AG10803 (cell line): Measurements from ENCODE around the gene TP53I13.

ENCODE experiments used
- DNase-seq: peaks from one replicate; pipeline ENCODE4 v3.0.0; 2010; ENCODE audit warnings: low read depth
- H3K4me3 ChIP-seq: 2 replicates; pipeline ENCODE4 v1.5.1; 2011; ENCODE audit warnings: mild to moderate bottlenecking, low read length, control low read depth
- TF ChIP-seq, protein P1 (sequence below): conservative IDR thresholded peaks from 2 replicates; pipeline ENCODE4 v1.5.1; 2011; ENCODE audit warnings: mild to moderate bottlenecking, low read length, control low read depth, inconsistent platforms

The TP53I13 gene

GRCh38 chr17:29597361-29598172, 29.1 kb downstream of the TP53I13 start:
- no peak overlapping the region for H3K4me3 ChIP-seq
- TF ChIP-seq, protein P1, sequence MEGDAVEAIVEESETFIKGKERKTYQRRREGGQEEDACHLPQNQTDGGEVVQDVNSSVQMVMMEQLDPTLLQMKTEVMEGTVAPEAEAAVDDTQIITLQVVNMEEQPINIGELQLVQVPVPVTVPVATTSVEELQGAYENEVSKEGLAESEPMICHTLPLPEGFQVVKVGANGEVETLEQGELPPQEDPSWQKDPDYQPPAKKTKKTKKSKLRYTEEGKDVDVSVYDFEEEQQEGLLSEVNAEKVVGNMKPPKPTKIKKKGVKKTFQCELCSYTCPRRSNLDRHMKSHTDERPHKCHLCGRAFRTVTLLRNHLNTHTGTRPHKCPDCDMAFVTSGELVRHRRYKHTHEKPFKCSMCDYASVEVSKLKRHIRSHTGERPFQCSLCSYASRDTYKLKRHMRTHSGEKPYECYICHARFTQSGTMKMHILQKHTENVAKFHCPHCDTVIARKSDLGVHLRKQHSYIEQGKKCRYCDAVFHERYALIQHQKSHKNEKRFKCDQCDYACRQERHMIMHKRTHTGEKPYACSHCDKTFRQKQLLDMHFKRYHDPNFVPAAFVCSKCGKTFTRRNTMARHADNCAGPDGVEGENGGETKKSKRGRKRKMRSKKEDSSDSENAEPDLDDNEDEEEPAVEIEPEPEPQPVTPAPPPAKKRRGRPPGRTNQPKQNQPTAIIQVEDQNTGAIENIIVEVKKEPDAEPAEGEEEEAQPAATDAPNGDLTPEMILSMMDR, result no peak
- DNase-seq, result no peak

DNA sequence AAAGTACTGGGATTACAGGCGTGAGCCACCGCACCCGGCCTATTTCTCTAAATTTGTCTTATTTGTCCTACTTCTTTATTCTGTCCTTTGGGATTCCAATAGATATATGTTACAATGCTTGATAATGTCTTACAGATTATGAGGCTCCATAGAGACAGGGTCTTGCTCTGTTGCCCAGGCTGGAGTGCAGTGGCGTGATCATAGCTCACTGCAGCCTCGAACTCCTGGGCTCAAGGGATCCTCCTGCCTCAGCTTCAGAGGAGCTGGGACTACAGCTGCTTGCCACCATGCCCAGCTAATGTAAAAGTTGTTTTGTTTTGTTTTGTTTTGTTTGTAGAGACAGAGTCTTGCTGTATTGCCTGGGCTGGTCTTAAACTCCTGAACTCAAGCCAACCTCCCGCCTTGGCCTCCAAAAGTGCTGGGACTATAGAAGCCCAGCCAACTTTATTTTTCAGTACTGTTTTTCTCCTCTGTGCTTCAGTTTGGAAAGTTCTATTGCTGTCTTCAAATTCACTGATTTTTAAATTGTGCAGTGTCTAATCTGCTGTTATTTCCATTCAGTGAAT, 34.7 kb downstream of the TP53I13 start:
- TF ChIP-seq, protein P1, result no peak
- H3K4me3 ChIP-seq, result no peak overlapping the region
- DNase-seq, result no peak

DNA sequence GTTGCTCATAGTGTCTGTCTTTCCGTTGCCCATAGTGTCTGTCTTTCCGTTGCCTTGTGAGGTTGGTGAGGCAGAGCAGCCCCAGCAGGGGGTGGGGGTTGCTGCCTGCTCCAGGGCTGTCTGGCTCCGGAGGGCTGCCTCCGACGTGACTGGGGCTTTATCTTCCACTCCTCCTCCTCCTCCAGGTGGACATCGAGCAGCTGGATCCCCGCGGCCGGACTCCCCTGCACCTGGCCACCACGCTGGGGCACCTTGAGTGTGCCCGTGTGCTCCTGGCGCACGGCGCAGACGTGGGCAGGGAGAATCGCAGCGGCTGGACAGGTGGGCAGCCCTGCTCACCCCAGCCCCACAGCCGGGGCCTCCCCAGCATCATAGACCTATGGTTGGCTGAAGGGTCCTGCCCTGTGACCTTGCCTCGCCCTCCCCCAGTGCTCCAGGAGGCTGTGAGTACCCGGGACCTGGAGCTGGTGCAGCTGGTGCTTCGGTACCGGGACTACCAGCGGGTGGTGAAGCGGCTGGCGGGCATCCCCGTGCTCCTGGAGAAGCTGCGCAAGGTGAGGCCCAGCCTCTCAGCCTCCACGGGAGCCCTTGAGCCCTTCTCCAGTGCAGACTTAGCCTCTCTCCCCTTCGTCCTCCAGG, 39.2 kb downstream of the TP53I13 start:
- no peak overlapping the region for H3K4me3 ChIP-seq
- no peak for DNase-seq
- TF ChIP-seq, protein P1, result no peak

DNA sequence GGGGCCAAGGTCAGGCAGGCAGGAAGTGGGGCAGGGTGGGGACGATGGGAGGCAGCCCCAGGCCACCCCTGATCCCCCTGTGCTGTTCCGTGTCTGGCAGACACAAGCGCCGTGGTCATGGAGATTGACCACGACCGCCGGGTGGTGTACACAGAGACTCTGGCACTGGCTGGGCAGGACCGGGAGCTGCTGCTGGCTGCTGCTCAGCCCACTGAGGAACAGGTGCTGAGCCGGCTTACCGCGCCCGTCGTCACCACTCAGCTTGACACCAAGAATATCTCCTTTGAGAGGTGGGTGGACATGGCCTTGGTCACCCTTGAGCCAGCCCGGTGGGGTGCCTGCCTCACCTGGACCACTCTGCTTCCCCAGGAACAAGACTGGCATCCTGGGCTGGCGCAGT, 40.5 kb downstream of the TP53I13 start:
- TF ChIP-seq, protein P1, result no peak
- DNase-seq, result no peak
- no peak overlapping the region for H3K4me3 ChIP-seq

- no peak overlapping the region for H3K4me3 ChIP-seq
- no peak for DNase-seq
- TF ChIP-seq, protein P1, result no peak
Measured at GRCh38 chr17:29610395-29610794, 41.9 kb downstream of the TP53I13 start.

DNA sequence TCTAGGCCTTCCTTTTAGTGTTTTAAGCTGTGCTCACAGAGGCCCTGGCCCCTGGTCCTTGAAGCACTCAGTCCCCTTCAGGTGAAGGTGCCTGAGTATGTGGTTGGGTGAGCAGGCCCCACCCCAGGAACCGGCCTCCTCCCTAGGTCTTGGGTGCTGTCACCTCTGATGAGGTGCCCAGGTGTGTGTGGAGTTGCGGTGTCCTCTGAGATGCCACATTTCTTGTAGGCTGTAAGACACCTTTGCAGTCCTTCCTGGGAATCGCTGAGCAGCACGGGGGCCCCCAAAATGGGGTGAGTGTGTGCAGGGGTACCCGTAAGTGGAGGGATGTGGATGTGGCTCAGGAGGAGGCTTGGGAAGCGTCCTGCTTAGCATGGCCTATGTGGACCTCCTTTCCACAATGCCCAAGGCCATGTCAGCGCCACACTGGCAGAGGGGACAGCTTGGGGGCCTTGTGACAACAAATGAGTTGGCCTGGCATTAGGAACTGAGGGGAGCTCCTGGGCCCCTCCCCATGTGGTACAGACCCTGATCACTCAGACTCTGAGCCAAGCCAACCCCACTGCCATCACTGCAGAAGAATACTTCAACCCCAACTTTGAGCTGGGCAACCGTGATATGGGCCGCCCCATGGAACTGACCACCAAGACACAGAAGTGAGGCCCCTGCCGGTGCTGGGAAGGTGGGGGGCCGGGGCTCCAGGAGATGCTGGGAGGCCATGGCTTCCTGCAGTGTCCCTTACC, 43.0 kb downstream of the TP53I13 start:
- DNase-seq, result no peak
- no peak overlapping the region for H3K4me3 ChIP-seq
- TF ChIP-seq, protein P1, result no peak
